ENCODE data around the gene CEMP1. TPM values are rescaled to one million over a fixed set of nuclear protein-coding genes. Genes with fewer than 3 reads are reported as not detected.
A peak's percentile ranks its signal among the peaks of the same experiment; 100 is the strongest.

Gene CEMP1
- total RNA-seq, 4 donors from 2014 or later: 0.40 TPM; not detected in 3

DNA sequence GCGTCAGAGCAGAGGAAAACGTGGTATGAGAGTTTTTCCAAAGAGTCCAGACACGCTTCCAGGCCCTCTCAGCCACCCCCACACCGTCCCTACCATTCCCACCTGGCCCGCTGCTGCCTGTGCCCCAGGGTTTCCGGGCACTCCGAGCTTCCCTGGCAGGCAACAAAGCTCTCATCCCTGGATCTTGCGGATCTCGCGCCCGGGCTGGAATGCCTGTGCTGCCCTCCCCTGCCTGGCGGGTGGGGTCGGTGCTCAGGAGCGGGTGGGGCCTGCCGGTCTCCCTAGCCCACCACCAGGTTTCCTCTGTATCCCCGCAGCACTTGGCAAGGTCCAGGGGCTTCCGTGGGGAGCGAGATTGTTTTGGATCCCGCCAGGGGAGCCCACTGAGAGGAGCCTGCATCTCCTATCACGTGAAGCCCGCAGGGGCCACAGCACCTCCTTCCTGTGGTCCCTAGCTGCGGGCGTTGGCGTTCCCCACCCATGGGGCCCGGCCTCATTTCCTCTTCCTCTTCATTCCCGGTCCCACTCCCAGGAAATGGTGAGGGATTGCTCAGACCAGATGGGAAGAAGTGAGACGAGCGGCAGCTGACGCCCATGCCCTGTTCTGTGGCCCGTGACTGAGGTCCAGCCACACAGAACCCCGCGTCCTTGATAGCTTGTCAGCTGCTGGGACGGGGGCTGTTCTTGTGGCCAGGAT, 45.2 kb downstream of the CEMP1 start:
- no CpG with 5 or more reads among the region's 33 CpGs for WGBS, 2 donors (ENCODE audit: low coverage in 1 of 2)
- H3K27ac ChIP-seq: no peak overlapping the region
- TF ChIP-seq EP300 (IDR thresholded peaks at IDR 0.05) (no peak), POLR2AphosphoS5 (IDR thresholded peaks at IDR 0.05) (no peak), POLR2A (IDR thresholded peaks at IDR 0.05) (no peak)
- TF ChIP-seq, protein P1, sequence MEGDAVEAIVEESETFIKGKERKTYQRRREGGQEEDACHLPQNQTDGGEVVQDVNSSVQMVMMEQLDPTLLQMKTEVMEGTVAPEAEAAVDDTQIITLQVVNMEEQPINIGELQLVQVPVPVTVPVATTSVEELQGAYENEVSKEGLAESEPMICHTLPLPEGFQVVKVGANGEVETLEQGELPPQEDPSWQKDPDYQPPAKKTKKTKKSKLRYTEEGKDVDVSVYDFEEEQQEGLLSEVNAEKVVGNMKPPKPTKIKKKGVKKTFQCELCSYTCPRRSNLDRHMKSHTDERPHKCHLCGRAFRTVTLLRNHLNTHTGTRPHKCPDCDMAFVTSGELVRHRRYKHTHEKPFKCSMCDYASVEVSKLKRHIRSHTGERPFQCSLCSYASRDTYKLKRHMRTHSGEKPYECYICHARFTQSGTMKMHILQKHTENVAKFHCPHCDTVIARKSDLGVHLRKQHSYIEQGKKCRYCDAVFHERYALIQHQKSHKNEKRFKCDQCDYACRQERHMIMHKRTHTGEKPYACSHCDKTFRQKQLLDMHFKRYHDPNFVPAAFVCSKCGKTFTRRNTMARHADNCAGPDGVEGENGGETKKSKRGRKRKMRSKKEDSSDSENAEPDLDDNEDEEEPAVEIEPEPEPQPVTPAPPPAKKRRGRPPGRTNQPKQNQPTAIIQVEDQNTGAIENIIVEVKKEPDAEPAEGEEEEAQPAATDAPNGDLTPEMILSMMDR (IDR thresholded peaks at IDR 0.05): no peak
- no peaks in the 10 kb centered on the region for H3K9me3 ChIP-seq
- peaks cover 0 to 21% of the 10 kb centered on the region in 2 donors for H3K36me3 ChIP-seq
- no peak for ATAC-seq
- H3K4me3 ChIP-seq: no peak overlapping the region
- no peaks in the 10 kb centered on the region for H3K27me3 ChIP-seq
- H3K4me1 ChIP-seq: peaks cover 0 to 47% (median 10%) of the 10 kb centered on the region in 3 donors

DNA sequence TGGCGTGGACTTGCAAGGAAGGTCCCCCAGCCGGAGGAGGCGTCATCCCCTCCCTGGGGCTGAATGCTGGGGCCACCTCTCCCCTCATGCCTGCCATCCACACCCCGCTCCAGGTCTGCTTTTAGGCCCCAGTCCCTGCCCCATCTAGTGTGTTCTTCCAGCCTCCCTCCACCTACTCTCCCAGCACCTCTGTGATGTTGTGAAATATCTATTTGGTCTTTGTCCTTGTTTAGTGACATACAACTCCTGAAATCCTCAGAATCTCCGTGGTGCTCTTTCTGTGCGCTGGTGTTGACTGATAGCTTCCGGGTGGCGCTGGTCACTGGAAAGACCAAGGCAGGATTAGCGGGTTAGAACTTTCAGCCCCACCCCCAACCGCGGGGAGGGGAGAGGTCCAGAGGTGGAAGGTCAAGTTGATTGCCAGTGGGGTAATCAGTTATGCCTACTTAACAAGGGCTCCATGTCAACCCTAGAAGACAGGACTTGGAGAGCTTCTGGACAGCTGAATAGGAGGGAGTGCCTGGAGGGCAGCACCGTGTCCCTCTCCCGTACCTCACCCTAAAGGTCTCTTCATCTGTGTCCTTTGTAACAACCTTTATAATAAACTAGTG, 46.2 kb downstream of the CEMP1 start:
- Histone ChIP-seq H3K27me3 (no peaks in the 10 kb centered on the region), H3K4me1 (peaks cover 0 to 47% (median 10%) of the 10 kb centered on the region in 3 donors), H3K27ac (peak overlapping the region in 1 of 4 donors; percentile 17), H3K4me3 (no peak overlapping the region), H3K36me3 (peaks cover 0 to 12% of the 10 kb centered on the region in 2 donors), H3K9me3 (no peaks in the 10 kb centered on the region)
- 94 to 100% methylated on average over 1 to 4 of the region's 13 CpGs for WGBS, 2 donors (ENCODE audit: low coverage in 1 of 2)
- ATAC-seq: no peak
- TF ChIP-seq POLR2A (IDR thresholded peaks at IDR 0.05) (no peak), POLR2AphosphoS5 (IDR thresholded peaks at IDR 0.05) (no peak), EP300 (IDR thresholded peaks at IDR 0.05) (no peak)
- TF ChIP-seq, protein P1 (IDR thresholded peaks at IDR 0.05): no peak

DNA sequence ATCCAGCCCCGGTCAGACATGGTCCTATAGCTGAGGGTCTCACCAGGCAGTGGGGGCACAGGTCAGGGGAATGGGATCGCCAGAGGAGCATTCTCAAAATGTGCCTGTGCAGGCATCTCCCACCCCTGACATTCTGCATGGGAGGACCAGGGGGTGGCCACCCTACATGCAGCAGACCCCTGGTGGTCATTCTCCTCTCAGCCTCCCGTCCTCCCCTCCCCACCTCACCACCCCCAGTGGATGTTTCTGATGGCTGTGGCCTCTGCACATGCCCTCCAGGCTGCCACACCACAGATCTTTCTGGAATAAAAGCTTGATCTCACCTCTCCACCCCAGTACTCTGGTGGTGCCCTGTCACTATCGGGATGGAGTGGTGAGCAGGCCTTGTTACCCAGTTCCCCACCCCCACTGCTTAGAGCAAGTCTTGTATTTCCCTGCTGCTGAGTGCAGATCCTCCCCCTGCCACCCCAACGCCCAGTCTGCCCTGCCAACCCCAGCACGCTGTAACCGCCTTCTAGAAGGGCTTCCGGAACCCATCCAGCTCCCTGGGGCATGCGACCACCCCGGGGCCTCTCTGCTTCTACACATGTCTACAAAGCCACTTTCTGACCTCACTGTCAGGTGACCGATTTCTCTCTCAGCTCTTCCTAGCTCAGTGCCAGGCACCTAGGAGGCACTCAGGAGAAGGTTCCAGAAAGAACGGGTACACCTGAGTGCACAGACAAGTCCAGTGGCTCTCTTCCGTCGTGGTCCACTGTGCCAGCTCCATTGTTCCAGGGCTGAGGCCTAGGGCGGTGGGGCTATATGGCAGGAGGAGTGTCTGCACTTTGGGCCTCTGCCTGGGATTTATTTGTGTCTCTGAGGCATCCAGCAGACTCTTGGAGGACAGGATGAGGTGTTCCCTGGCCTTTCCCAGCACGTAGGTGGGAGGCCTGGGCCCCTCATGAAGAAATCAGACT, 47.0 kb downstream of the CEMP1 start:
- H3K4me1 ChIP-seq: peaks cover 0 to 47% (median 10%) of the 10 kb centered on the region in 3 donors
- TF ChIP-seq EP300 (IDR thresholded peaks at IDR 0.05): no peak
- TF ChIP-seq, protein P1 (IDR thresholded peaks at IDR 0.05): no peak
- TF ChIP-seq POLR2AphosphoS5 (IDR thresholded peaks at IDR 0.05): no peak
- TF ChIP-seq POLR2A (IDR thresholded peaks at IDR 0.05): no peak
- H3K27me3 ChIP-seq: no peaks in the 10 kb centered on the region
- peak overlapping the region in 3 of 4 donors; percentile 82 to 85 (median 84) for H3K27ac ChIP-seq
- no peak for ATAC-seq
- no peaks in the 10 kb centered on the region for H3K9me3 ChIP-seq
- no peak overlapping the region for H3K4me3 ChIP-seq
- peaks cover 0 to 8% of the 10 kb centered on the region in 2 donors for H3K36me3 ChIP-seq
- WGBS, 2 donors (ENCODE audit: low coverage in 1 of 2): 84 to 96% methylated on average over 8 to 10 of the region's 16 CpGs

DNA sequence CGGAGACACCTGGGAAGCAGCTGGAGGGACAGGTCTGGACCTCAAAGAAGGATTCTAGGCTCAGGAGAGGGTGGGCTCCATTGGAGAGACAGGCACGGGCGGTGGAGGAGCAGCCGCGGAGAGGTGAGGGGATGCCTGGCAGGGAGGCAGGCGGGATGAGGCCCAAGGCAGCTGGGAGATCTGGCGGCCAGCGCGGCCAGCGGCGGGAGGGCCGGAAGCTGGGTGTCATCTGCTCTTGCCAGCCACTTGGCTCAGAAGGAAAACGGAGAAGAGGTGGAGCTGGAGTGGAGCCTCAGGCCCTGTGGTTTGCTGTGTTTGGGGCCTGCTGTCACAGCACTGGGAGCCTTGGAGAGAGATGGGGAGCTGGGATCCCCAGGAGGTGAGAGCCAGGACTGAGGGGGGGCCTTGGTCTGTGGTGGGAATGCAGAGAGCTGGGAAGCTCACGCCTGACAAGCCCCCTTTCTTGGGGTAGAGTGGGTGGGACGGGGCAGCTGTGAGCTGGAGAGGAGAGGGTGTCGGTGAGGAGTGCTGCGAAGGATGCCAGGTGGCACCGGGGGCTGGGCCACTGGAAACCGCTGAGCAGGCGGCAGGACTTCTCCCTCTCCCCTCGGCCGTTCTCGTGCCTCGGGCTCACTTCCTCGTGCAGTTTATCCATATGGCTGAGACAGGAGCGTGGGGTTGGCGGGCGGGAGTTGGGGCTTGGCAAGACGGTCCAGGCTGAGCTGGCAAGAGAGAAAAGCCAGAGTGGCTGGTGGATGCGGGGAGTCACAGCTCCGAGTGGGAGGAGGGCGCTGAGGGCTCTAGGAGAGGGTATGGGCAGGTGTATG, 48.3 kb downstream of the CEMP1 start:
- H3K9me3 ChIP-seq: no peaks in the 10 kb centered on the region
- H3K4me3 ChIP-seq: peak overlapping the region; percentile 1 to 40
- H3K4me1 ChIP-seq: peaks cover 0 to 47% (median 10%) of the 10 kb centered on the region in 3 donors
- peaks cover 0 to 8% of the 10 kb centered on the region in 2 donors for H3K36me3 ChIP-seq
- TF ChIP-seq, protein P1 (IDR thresholded peaks at IDR 0.05): no peak
- TF ChIP-seq POLR2AphosphoS5 (IDR thresholded peaks at IDR 0.05): peak; percentile 22
- no peaks in the 10 kb centered on the region for H3K27me3 ChIP-seq
- peak overlapping the region; percentile 66 to 85 (median 83) for H3K27ac ChIP-seq
- ATAC-seq: peak; percentile 88
- WGBS, 2 donors (ENCODE audit: low coverage in 1 of 2): 0 to 19% methylated on average over 4 to 12 of the region's 32 CpGs

All from gastroesophageal sphincter (tissue), 4 donors.